CD14-positive monocyte (primary cell): Measurements from ENCODE around the gene GMEB1. TPM values are rescaled to one million over a fixed set of nuclear protein-coding genes. Genes with fewer than 3 reads are reported as not detected.

Experiments used
- DNase-seq, 3 donors: peaks; one replicate each; pipeline ENCODE4 v3.0.0-alpha.2; 2011 to 2022
- H2AFZ ChIP-seq: 2 replicates; pipeline ENCODE4 v1.6.0; 2012; ENCODE audit warnings: mild to moderate bottlenecking, low read depth, low read length, inconsistent platforms; ENCODE audit not compliant: insufficient read depth, poor library complexity, severe bottlenecking
- H3K27ac ChIP-seq, 2 donors: 1 replicate in 1 of 2; 2 replicates in 1 of 2; pipeline ENCODE4 v1.5.1; 2012 to 2013; ENCODE audit warnings: low read length in 2 of 2, control low read depth in 1 of 2, inconsistent platforms in 1 of 2, low read depth in 1 of 2, mild to moderate bottlenecking in 1 of 2
- H3K27me3 ChIP-seq, 2 donors: one replicate each; pipeline versions ENCODE4 v1.6.0 to v1.6.1; 2011 to 2013; ENCODE audit warnings: low read length in 2 of 2; ENCODE audit not compliant: control insufficient read depth in 2 of 2, insufficient read depth in 2 of 2
- H3K36me3 ChIP-seq, 2 donors: replicated peaks in 1 of 2; 1 replicate in 1 of 2; 2 replicates in 1 of 2; pipeline versions ENCODE4 v1.5.1 to v1.6.1; 2012 to 2013; ENCODE audit warnings: low read length in 2 of 2, control low read depth in 1 of 2, inconsistent platforms in 1 of 2, mild to moderate bottlenecking in 1 of 2; ENCODE audit not compliant: insufficient read depth in 2 of 2, control insufficient read depth in 1 of 2
- H3K4me1 ChIP-seq, 2 donors: 1 replicate in 1 of 2; 2 replicates in 1 of 2; pipeline versions ENCODE4 v1.5.1 to v1.6.1; 2012 to 2013; ENCODE audit warnings: low read length in 2 of 2, control low read depth in 1 of 2, inconsistent platforms in 1 of 2, mild to moderate bottlenecking in 1 of 2, moderate library complexity in 1 of 2; ENCODE audit not compliant: insufficient read depth in 2 of 2, control insufficient read depth in 1 of 2
- H3K4me2 ChIP-seq: replicated peaks from 2 replicates; pipeline ENCODE3; 2012; ENCODE audit warnings: low read length, moderate library complexity, mild to moderate bottlenecking; ENCODE audit not compliant: poor library complexity, severe bottlenecking; ENCODE audit errors: extremely low read depth
- H3K4me3 ChIP-seq, 3 experiments: fragments of 200-600 bp in 1 of 3; sonication (generic) in 1 of 3; replicated peaks in 1 of 3; 1 replicate in 2 of 3; 2 replicates in 1 of 3; pipeline ENCODE4 v1.5.1; 2011 to 2013; ENCODE audit warnings: low read length in 3 of 3, mild to moderate bottlenecking in 3 of 3, control low read depth in 2 of 3, low read depth in 2 of 3, inconsistent platforms in 1 of 3, moderate library complexity in 1 of 3
- H3K79me2 ChIP-seq: 2 replicates; pipeline ENCODE4 v1.6.0; 2012; ENCODE audit warnings: mild to moderate bottlenecking, control low read depth, inconsistent platforms, low read length, moderate library complexity; ENCODE audit not compliant: insufficient read depth
- H3K9ac ChIP-seq: 2 replicates; pipeline ENCODE4 v1.6.0; 2017; ENCODE audit warnings: low read length, mild to moderate bottlenecking; ENCODE audit not compliant: insufficient read depth, poor library complexity, severe bottlenecking
- H3K9me3 ChIP-seq, 2 donors: replicated peaks in 1 of 2; 1 replicate in 1 of 2; 2 replicates in 1 of 2; pipeline versions ENCODE4 v1.5.1 to v1.6.1; 2012 to 2013; ENCODE audit warnings: low read length in 2 of 2, control low read depth in 1 of 2; ENCODE audit not compliant: control insufficient read depth in 1 of 2, insufficient read depth in 1 of 2
- H4K20me1 ChIP-seq: 2 replicates; pipeline ENCODE4 v1.6.0; 2012; ENCODE audit warnings: mild to moderate bottlenecking, low read length, control low read depth, moderate library complexity; ENCODE audit not compliant: insufficient read depth
- H3K27ac Mint-ChIP-seq, 7 donors: one replicate each; pipeline ENCODE4 v1.8.0; 2020; ENCODE audit warnings: mild to moderate bottlenecking in 7 of 7, mixed read lengths in 7 of 7, moderate library complexity in 6 of 7, inconsistent platforms in 2 of 7
- H3K27me3 Mint-ChIP-seq, 3 donors: one replicate each; pipeline ENCODE4 v1.8.0; 2021 to 2022; ENCODE audit warnings: low read depth in 3 of 3, mild to moderate bottlenecking in 3 of 3, mixed read lengths in 3 of 3, moderate library complexity in 3 of 3, inconsistent platforms in 1 of 3
- H3K36me3 Mint-ChIP-seq, 2 donors: one replicate each; pipeline ENCODE4 v1.8.0; 2020; ENCODE audit warnings: mixed read lengths in 2 of 2, inconsistent platforms in 1 of 2, mild to moderate bottlenecking in 1 of 2
- H3K4me1 Mint-ChIP-seq: one replicate; pipeline ENCODE4 v1.8.0; 2020; ENCODE audit warnings: mild to moderate bottlenecking, mixed read lengths
- H3K4me3 Mint-ChIP-seq, 2 donors: one replicate each; pipeline ENCODE4 v1.8.0; 2020; ENCODE audit warnings: mild to moderate bottlenecking in 2 of 2, mixed read lengths in 2 of 2, moderate library complexity in 1 of 2
- H3K9me3 Mint-ChIP-seq, 7 donors: one replicate each; pipeline ENCODE4 v1.8.0; 2020 to 2022; ENCODE audit warnings: mixed read lengths in 7 of 7, mild to moderate bottlenecking in 6 of 7, moderate library complexity in 6 of 7, inconsistent platforms in 2 of 7
- WGBS: methylation state at CpG from one replicate; pipeline ENCODE4 v1.1.5; 2013; ENCODE audit warnings: missing lambda C conversion rate; ENCODE audit not compliant: insufficient coverage; 5-methylcytosine and 5-hydroxymethylcytosine counted together
- intact Hi-C, 2 donors: fragments of 100-400 bp; cut with micrococcal nuclease; formaldehyde crosslinking; loops; one replicate each; pipeline versions ENCODE4 v1.15.0 to v1.15.1; 2023
- polyA plus RNA-seq, 3 donors: library from polyadenylated mRNA; depleted of rRNA in 1 of 3; unstranded in 2 of 3; stranded (reverse) in 1 of 3; fragments of 300-500 nt in 2 of 3; fragments of >200 nt in 1 of 3; fragmentation: Illumina TruSeq in 2 of 3; gene quantifications; 1 replicate in 2 of 3; 2 replicates in 1 of 3; pipeline ENCODE4 v1.2.3, GENCODE V29; 2012 to 2021
- TF ChIP-seq, protein P1 (sequence below): fragments of 200-600 bp; IDR thresholded peaks from one replicate; pipeline ENCODE4 v1.8.0; 2022; ENCODE audit warnings: antibody characterized with exemption, mild to moderate bottlenecking

GMEB1 gene
- polyA plus RNA-seq, 3 donors = 8.1 to 16.0 (median 9.7) TPM

DNA sequence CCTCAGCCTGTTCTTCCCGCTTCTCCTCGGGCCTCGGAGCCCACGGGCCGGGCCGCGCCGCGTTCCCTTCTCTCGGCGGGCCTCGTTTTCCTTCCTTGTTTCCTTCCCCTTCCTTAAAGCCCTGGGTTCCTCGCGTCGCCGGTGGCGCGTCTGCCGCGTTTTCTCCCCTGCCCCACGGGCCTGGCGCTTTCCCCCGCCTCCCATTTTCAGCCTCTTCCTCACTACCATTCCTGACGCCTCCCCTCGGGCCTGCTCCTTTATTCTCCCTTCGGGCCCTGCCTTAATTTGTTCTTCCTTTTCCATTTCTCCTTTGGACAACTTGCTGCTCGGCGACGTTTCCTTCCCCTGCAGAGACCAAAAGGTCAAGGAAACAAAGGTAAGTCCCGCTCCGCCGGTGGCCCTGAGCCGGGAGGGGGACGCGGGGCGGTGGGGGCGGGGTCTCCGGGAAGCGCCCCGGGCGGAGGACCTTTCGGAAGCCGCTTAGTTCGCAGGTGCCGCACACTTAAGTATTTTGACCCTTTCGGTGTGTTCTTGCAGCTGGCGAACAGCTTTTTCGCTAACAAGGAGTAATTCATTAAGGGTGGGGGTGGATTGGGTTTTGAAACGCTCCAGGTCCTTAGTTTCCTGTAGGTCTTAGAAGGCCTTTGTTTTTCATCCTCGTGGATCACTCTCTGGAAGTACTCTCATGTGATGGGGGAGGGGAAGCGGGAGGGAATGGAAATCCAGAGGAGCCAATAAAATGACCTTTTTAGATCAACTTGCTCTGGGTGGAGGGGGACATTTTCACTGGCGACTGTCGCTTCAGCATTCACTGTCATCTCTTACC lies 68.9 kb downstream of the GMEB1 start:
- Mint-ChIP-seq H3K36me3 (peaks cover 30 to 41% of the 10 kb centered on the region in 2 donors), H3K4me1 (peaks cover 27% of the 10 kb centered on the region), H3K27ac (peak overlapping the region; percentile 91 to 97 (median 94)), H3K27me3 (peaks cover 0 to 2% (median 0%) of the 10 kb centered on the region in 3 donors), H3K9me3 (peaks cover 0 to 7% (median 2%) of the 10 kb centered on the region in 7 donors), H3K4me3 (peak overlapping the region; percentile 86 to 99)
- H3K36me3 ChIP-seq = peaks cover 35 to 44% of the 10 kb centered on the region in 2 donors
- 0% methylated on average over 47 of the region's 53 CpGs for WGBS
- TF ChIP-seq, protein P1, sequence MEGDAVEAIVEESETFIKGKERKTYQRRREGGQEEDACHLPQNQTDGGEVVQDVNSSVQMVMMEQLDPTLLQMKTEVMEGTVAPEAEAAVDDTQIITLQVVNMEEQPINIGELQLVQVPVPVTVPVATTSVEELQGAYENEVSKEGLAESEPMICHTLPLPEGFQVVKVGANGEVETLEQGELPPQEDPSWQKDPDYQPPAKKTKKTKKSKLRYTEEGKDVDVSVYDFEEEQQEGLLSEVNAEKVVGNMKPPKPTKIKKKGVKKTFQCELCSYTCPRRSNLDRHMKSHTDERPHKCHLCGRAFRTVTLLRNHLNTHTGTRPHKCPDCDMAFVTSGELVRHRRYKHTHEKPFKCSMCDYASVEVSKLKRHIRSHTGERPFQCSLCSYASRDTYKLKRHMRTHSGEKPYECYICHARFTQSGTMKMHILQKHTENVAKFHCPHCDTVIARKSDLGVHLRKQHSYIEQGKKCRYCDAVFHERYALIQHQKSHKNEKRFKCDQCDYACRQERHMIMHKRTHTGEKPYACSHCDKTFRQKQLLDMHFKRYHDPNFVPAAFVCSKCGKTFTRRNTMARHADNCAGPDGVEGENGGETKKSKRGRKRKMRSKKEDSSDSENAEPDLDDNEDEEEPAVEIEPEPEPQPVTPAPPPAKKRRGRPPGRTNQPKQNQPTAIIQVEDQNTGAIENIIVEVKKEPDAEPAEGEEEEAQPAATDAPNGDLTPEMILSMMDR = no peak
- no peaks in the 10 kb centered on the region for H3K27me3 ChIP-seq
- peak; percentile 30 to 52 (median 38) for DNase-seq
- no peaks in the 10 kb centered on the region for H3K9me3 ChIP-seq
- H3K4me2 ChIP-seq = peak overlapping the region; percentile 86
- peak overlapping the region; percentile 74 to 91 for H3K27ac ChIP-seq
- peaks cover 20 to 38% of the 10 kb centered on the region in 2 donors for H3K4me1 ChIP-seq
- H3K79me2 ChIP-seq = peaks cover 62% of the 10 kb centered on the region
- H3K9ac ChIP-seq = peak overlapping the region; percentile 96
- peaks cover 55% of the 10 kb centered on the region for H4K20me1 ChIP-seq
- peak overlapping the region; percentile 73 to 95 (median 78) for H3K4me3 ChIP-seq
- intact Hi-C loops = loop anchor here (2.0 to 10.0 kb wide), 5 partner anchors 95 to 483 kb away; partner anchors contain the start of genes TAF12 (in 2 of the 2) and SESN2 (in 1 of the 2)
- peak overlapping the region; percentile 100 for H2AFZ ChIP-seq

DNA sequence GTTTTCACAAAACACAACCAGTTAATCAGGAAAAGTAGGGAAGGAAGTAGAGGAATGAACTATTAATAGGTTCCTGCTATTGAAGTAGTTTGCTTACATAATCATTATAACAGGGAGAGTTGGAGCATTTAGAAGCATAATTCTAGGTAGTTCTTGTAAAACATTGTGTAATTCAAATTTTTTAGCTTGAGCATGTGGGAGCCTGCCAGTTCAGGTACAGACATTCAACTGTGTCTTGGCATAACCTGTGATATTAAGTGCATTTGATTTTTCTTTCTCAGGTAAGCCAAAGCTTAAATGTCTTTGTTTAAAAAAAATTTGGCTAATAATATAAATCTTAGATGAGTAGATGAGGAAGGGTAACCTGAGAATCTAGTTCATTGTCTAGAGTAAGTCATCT lies 71.5 kb downstream of the GMEB1 start:
- H3K4me3 Mint-ChIP-seq = no peak overlapping the region
- H4K20me1 ChIP-seq = peaks cover 81% of the 10 kb centered on the region
- H3K9me3 Mint-ChIP-seq = no peaks in the 10 kb centered on the region
- H3K9ac ChIP-seq = no peak overlapping the region
- no peaks in the 10 kb centered on the region for H3K27me3 ChIP-seq
- no peak overlapping the region for H3K4me3 ChIP-seq
- TF ChIP-seq, protein P1 = no peak
- H3K36me3 Mint-ChIP-seq = peaks cover 56 to 67% of the 10 kb centered on the region in 2 donors
- H3K4me2 ChIP-seq = no peak overlapping the region
- DNase-seq = no peak
- H3K27ac ChIP-seq = no peak overlapping the region
- H3K27me3 Mint-ChIP-seq = peaks cover 0 to 2% (median 0%) of the 10 kb centered on the region in 3 donors
- intact Hi-C loops = no loop called here
- peaks cover 88% of the 10 kb centered on the region for H3K79me2 ChIP-seq
- no peak overlapping the region for H2AFZ ChIP-seq
- H3K27ac Mint-ChIP-seq = no peak overlapping the region
- H3K9me3 ChIP-seq = no peaks in the 10 kb centered on the region
- H3K36me3 ChIP-seq = peaks cover 57 to 70% of the 10 kb centered on the region in 2 donors
- H3K4me1 ChIP-seq = peaks cover 40 to 60% of the 10 kb centered on the region in 2 donors
- H3K4me1 Mint-ChIP-seq = peaks cover 46% of the 10 kb centered on the region
